Measurements from ENCODE around the gene OGFR. TPM values are rescaled to one million over a fixed set of nuclear protein-coding genes. Genes with fewer than 3 reads are reported as not detected.

The OGFR gene
- total and polyA plus RNA-seq, 2 donors (not counting 1 experiment from before 2014, with no cell fraction given): 71.7 to 102 TPM

DNA sequence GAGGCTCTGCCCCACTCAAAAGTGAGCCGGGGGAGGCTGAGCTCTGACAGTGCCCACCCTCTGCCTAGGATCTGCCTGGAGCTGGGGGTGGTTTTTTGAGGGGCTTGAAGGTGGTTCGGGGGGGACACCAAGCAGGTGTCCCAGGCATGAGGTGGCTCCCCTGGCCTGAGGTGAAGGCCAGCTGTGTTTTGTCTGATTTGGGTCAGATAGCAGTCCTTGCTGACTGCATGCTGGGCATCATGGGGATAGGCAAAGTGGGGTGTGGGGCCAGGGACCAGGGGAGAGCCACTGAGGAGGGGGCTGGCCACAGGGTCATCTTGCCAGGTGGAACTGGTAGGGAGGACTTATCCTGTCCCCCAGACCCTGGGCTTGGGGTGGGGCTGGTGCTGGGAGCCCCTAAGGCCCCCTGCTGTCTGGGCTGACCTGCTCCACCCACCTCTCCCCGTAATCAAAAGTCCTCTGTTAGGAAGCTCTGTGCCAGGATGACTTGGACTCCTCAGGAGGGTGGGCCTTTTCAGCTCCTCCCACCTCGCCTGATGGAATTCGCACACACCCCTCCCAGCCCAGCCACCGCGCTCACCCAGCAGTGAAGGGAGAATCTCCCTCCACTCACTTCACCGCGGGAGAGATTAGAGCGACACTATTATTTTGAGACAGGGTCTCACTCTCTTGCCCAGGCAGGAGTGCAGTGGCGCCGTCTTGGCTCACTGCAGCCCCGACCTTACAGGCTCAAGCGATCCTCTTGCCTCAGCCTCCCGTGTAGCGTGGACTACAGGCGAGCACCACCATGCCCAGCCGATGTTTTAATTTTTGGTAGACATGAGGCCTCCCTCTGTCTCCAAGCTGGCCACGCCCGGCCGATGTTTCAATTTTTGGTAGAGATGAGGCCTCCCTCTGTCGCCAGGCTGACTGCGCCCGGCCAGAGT is 10.7 kb downstream of the OGFR start:
- Histone ChIP-seq H3K9me3 (ENCODE audit: control extremely low read depth in 1 of 3, control insufficient read depth in 2 of 3, insufficient read depth in 1 of 3, low read length in 2 of 3) (peaks cover 0 to 24% (median 0%) of the 10 kb centered on the region in 3 donors), H3K27ac (ENCODE audit: low read length in 2 of 2) (no peak overlapping the region), H3K36me3 (replicated peaks in 1 of 2; ENCODE audit: control extremely low read depth in 1 of 2, control insufficient read depth in 1 of 2, extremely low read depth in 1 of 2, insufficient read depth in 2 of 2, low read length in 1 of 2) (peaks cover 0 to 30% of the 10 kb centered on the region in 2 experiments), H3K9ac (ENCODE audit: low read length) (no peak overlapping the region), H4K20me1 (ENCODE audit: control insufficient read depth, insufficient read depth, low read length, poor library complexity, severe bottlenecking) (peaks cover 56% of the 10 kb centered on the region), H3K27me3 (replicated peaks in 1 of 4; ENCODE audit: control extremely low read depth in 1 of 4, control insufficient read depth in 3 of 4, insufficient read depth in 4 of 4, low read length in 3 of 4) (peaks cover 0 to 50% (median 29%) of the 10 kb centered on the region in 4 experiments), H3K4me3 (ENCODE audit: control extremely low read depth in 1 of 5, extremely low read depth in 1 of 5, insufficient read depth in 1 of 5, low read depth in 2 of 5, low read length in 4 of 5) (no peak overlapping the region), H2AFZ (ENCODE audit: insufficient read depth, low read depth, low read length, poor library complexity, severe bottlenecking) (no peak overlapping the region), H3K79me2 (ENCODE audit: control insufficient read depth, insufficient read depth, low read length) (no peaks in the 10 kb centered on the region), H3K4me2 (replicated peaks; ENCODE audit: low read depth, low read length, poor library complexity, severe bottlenecking) (peak overlapping the region; percentile 73), H3K4me1 (ENCODE audit: control insufficient read depth in 2 of 2, insufficient read depth in 2 of 2, low read length in 2 of 2) (peaks cover 12 to 13% of the 10 kb centered on the region in 2 donors)
- ATAC-seq (ENCODE audit: low read depth) (peak; percentile 7), DNase-seq (no peak)
- H3K9me3 Mint-ChIP-seq (ENCODE audit: insufficient read depth): no peaks in the 10 kb centered on the region
- peaks cover 14% of the 10 kb centered on the region for H3K4me1 Mint-ChIP-seq
- CTCF ChIA-PET: interaction anchor here (1.0 kb wide), 1 partner anchor 316 kb away, joined by 3 read pairs; no protein-coding TSS in a partner anchor
- intact Hi-C loops (cut with micrococcal nuclease): no loop called here
- H3K27me3 Mint-ChIP-seq: peaks cover 17% of the 10 kb centered on the region
- peak overlapping the region; percentile 59 for H3K27ac Mint-ChIP-seq
- TF ChIP-seq, protein P1, sequence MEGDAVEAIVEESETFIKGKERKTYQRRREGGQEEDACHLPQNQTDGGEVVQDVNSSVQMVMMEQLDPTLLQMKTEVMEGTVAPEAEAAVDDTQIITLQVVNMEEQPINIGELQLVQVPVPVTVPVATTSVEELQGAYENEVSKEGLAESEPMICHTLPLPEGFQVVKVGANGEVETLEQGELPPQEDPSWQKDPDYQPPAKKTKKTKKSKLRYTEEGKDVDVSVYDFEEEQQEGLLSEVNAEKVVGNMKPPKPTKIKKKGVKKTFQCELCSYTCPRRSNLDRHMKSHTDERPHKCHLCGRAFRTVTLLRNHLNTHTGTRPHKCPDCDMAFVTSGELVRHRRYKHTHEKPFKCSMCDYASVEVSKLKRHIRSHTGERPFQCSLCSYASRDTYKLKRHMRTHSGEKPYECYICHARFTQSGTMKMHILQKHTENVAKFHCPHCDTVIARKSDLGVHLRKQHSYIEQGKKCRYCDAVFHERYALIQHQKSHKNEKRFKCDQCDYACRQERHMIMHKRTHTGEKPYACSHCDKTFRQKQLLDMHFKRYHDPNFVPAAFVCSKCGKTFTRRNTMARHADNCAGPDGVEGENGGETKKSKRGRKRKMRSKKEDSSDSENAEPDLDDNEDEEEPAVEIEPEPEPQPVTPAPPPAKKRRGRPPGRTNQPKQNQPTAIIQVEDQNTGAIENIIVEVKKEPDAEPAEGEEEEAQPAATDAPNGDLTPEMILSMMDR (IDR thresholded peaks at IDR 0.05): no peak
- TF ChIP-seq EZH2 (IDR thresholded peaks at IDR 0.05; ENCODE audit: borderline replicate concordance, insufficient read depth, low read depth, low read length, poor library complexity, severe bottlenecking): no peak
- 60% methylated on average over 20 of the region's 24 CpGs for WGBS (ENCODE audit: insufficient coverage)
- H3K4me3 Mint-ChIP-seq: peak overlapping the region; percentile 49
- POLR2A ChIA-PET: interaction anchor here (1.1 to 1.7 kb wide), 2 partner anchors 9 to 22 kb away, joined by 3 to 4 read pairs; no protein-coding TSS in a partner anchor

All from B cell (primary cell).